Hepatocyte (in vitro differentiated cells): ENCODE results near the gene AASDH. TPM values are rescaled to one million over a fixed set of nuclear protein-coding genes. Genes with fewer than 3 reads are reported as not detected.

ENCODE experiments used
- DNase-seq: peaks from one replicate; pipeline ENCODE4 v3.0.0-alpha.2; 2016; ENCODE audit warnings: low spot score
- H2AFZ ChIP-seq: fragments of 200-600 bp; sonication (generic); 2 replicates; pipeline ENCODE4 v1.6.0; 2016; ENCODE audit warnings: antibody characterized with exemption, mild to moderate bottlenecking
- H3K27ac ChIP-seq: fragments of 200-600 bp; sonication (generic); 2 replicates; pipeline ENCODE4 v1.5.1; 2016; ENCODE audit warnings: mild to moderate bottlenecking
- H3K27me3 ChIP-seq: fragments of 200-600 bp; sonication (generic); 2 replicates; pipeline ENCODE4 v1.6.1; 2016
- H3K36me3 ChIP-seq: fragments of 200-600 bp; sonication (generic); replicated peaks from 2 replicates; pipeline ENCODE4 v1.5.1; 2016; ENCODE audit warnings: low read depth; ENCODE audit not compliant: insufficient read depth
- H3K4me1 ChIP-seq: fragments of 200-600 bp; sonication (generic); 2 replicates; pipeline ENCODE4 v1.5.1; 2016; ENCODE audit warnings: mild to moderate bottlenecking, moderate library complexity; ENCODE audit not compliant: insufficient read depth
- H3K4me2 ChIP-seq: fragments of 200-600 bp; sonication (generic); 2 replicates; pipeline ENCODE4 v1.6.0; 2016
- H3K4me3 ChIP-seq: fragments of 200-600 bp; sonication (generic); 2 replicates; pipeline ENCODE4 v1.5.1; 2016; ENCODE audit warnings: mild to moderate bottlenecking
- H3K79me2 ChIP-seq: fragments of 200-600 bp; sonication (generic); 2 replicates; pipeline ENCODE4 v1.6.0; 2017; ENCODE audit warnings: mild to moderate bottlenecking
- H3K9me2 ChIP-seq: fragments of 200-600 bp; sonication (generic); replicated peaks from 2 replicates; pipeline ENCODE4 v1.6.0; 2017; ENCODE audit warnings: mild to moderate bottlenecking; ENCODE audit not compliant: insufficient read depth
- H3K9me3 ChIP-seq: fragments of 200-600 bp; sonication (generic); 2 replicates; pipeline ENCODE4 v1.5.1; 2016; ENCODE audit warnings: low read depth, mild to moderate bottlenecking
- H4K20me1 ChIP-seq: fragments of 200-600 bp; sonication (generic); 2 replicates; pipeline ENCODE4 v1.6.0; 2016; ENCODE audit warnings: mild to moderate bottlenecking; ENCODE audit not compliant: insufficient read depth, poor library complexity, severe bottlenecking
- EZH2 ChIP-seq: fragments of 200-600 bp; sonication (generic); IDR thresholded peaks from 2 replicates; pipeline ENCODE4 v1.6.1; 2016; ENCODE audit warnings: antibody characterized with exemption, mild to moderate bottlenecking, borderline replicate concordance
- EZH2phosphoT487 ChIP-seq: fragments of 200-600 bp; sonication (generic); IDR thresholded peaks from one replicate; pipeline ENCODE4 v1.6.1; 2018; ENCODE audit warnings: antibody characterized with exemption, mild to moderate bottlenecking, low read depth, moderate library complexity; ENCODE audit not compliant: unreplicated experiment, severe bottlenecking
- WGBS: methylation state at CpG from one replicate; pipeline ENCODE4 v1.1.6; 2016; ENCODE audit warnings: low lambda C conversion rate; ENCODE audit errors: missing lambda C conversion rate; 5-methylcytosine and 5-hydroxymethylcytosine counted together
- polyA plus RNA-seq: library from polyadenylated mRNA; unstranded; fragments of >200 nt; fragmentation: Nextera tagmentation; extraction: Ambion mirVana; gene quantifications from 2 replicates; pipeline ENCODE4 v1.2.1, GENCODE V29; 2016
- total RNA-seq: library from RNA; depleted of rRNA; stranded (reverse); fragments of >200 nt; gene quantifications from 2 replicates; pipeline ENCODE4 v1.2.3, GENCODE V29; 2014
- TF ChIP-seq, protein P1 (sequence below): fragments of 200-600 bp; sonication (generic); IDR thresholded peaks from 2 replicates; pipeline ENCODE4 v1.5.1; 2016; ENCODE audit warnings: antibody characterized with exemption, mild to moderate bottlenecking; ENCODE audit not compliant: poor library complexity

The AASDH gene
- total and polyA plus RNA-seq, 2 experiments from 2014 or later = 9.3 to 11.9 TPM

DNA sequence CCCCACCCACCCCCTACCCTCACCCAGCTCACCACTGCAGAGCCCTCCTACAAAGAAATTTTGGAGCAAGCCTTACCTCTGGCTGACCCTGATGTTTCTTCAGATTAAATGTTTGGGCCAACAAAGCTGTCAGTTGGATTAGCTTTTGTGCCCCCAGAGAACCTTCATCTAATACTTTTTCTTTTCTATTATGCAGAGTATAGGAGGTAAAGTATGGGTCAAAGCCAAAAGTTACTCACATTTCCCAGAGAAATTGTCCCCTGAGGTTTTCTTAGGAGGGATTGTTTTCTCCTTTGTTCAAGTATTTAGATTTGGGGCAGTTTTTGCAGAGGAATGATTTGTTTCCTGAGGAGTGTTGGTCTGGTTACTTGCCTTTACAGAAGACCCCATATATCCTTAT lies 69.5 kb downstream of the AASDH start:
- Histone ChIP-seq H3K9me2 (no peaks in the 10 kb centered on the region), H3K4me1 (no peaks in the 10 kb centered on the region), H3K9me3 (no peaks in the 10 kb centered on the region), H3K4me3 (no peak overlapping the region), H3K27me3 (no peaks in the 10 kb centered on the region), H3K27ac (no peak overlapping the region), H3K79me2 (no peaks in the 10 kb centered on the region), H4K20me1 (no peaks in the 10 kb centered on the region), H3K4me2 (no peak overlapping the region), H2AFZ (no peak overlapping the region), H3K36me3 (no peaks in the 10 kb centered on the region)
- DNase-seq = no peak
- TF ChIP-seq EZH2 (no peak), EZH2phosphoT487 (no peak)
- TF ChIP-seq, protein P1, sequence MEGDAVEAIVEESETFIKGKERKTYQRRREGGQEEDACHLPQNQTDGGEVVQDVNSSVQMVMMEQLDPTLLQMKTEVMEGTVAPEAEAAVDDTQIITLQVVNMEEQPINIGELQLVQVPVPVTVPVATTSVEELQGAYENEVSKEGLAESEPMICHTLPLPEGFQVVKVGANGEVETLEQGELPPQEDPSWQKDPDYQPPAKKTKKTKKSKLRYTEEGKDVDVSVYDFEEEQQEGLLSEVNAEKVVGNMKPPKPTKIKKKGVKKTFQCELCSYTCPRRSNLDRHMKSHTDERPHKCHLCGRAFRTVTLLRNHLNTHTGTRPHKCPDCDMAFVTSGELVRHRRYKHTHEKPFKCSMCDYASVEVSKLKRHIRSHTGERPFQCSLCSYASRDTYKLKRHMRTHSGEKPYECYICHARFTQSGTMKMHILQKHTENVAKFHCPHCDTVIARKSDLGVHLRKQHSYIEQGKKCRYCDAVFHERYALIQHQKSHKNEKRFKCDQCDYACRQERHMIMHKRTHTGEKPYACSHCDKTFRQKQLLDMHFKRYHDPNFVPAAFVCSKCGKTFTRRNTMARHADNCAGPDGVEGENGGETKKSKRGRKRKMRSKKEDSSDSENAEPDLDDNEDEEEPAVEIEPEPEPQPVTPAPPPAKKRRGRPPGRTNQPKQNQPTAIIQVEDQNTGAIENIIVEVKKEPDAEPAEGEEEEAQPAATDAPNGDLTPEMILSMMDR = no peak

DNA sequence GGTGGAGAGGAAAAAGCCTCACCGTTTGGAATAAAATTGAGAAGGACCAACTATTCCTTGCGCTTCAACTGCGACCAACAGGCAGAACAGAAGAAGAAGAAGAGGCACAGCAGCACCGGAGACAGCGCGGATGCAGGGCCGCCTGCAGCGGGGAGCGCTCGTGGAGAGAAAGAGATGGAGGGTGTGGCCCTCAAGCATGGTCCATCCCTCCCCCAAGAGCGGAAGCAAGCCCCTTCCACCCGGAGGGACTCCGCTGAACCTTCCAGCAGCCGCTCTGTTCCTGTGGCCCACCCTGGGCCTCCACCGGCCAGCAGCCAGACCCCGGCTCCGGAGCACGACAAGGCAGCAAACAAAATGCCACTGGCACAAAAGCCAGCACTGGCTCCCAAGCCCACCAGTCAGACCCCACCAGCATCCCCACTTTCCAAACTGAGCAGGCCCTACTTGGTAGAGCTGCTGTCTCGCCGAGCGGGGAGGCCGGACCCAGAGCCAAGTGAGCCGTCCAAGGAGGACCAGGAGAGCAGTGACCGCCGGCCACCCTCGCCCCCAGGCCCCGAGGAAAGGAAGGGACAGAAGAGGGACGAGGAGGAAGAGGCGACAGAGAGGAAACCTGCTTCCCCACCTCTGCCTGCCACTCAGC lies 71.2 kb downstream of the AASDH start:
- H3K4me2 ChIP-seq = no peak overlapping the region
- WGBS = 97% methylated on average over 29 of the region's 29 CpGs
- H3K9me3 ChIP-seq = no peaks in the 10 kb centered on the region
- no peaks in the 10 kb centered on the region for H3K79me2 ChIP-seq
- H3K27ac ChIP-seq = no peak overlapping the region
- TF ChIP-seq EZH2 = no peak
- TF ChIP-seq EZH2phosphoT487 = no peak
- TF ChIP-seq, protein P1 = no peak
- no peak for DNase-seq
- H3K9me2 ChIP-seq = no peaks in the 10 kb centered on the region
- no peaks in the 10 kb centered on the region for H3K36me3 ChIP-seq
- H4K20me1 ChIP-seq = no peaks in the 10 kb centered on the region
- no peaks in the 10 kb centered on the region for H3K27me3 ChIP-seq
- H3K4me3 ChIP-seq = no peak overlapping the region
- H2AFZ ChIP-seq = no peak overlapping the region
- H3K4me1 ChIP-seq = no peaks in the 10 kb centered on the region

DNA sequence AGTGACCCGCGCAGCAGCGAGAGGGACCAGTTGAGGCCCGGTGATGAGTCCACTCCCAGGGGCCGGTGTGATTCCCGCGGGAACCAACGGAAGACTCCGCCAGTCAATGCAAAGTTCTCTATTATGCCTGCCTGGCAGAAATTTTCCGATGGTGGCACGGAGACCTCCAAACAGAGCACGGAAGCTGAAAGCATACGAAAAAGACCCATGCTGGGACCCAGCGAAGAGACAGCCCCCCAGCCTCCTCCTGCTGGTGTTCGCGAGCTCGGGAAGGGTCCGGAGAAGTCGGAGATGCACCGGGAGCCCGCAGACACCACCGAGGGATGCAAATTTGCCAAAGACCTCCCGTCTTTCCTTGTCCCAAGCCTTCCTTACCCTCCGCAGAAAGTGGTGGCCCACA lies 71.7 kb downstream of the AASDH start:
- Histone ChIP-seq H3K4me3 (no peak overlapping the region), H4K20me1 (no peaks in the 10 kb centered on the region), H3K4me1 (no peaks in the 10 kb centered on the region), H3K79me2 (no peaks in the 10 kb centered on the region), H3K9me2 (no peaks in the 10 kb centered on the region), H3K36me3 (no peaks in the 10 kb centered on the region), H3K9me3 (no peaks in the 10 kb centered on the region), H3K27me3 (no peaks in the 10 kb centered on the region), H2AFZ (no peak overlapping the region), H3K4me2 (no peak overlapping the region), H3K27ac (no peak overlapping the region)
- DNase-seq = no peak
- no peak for TF ChIP-seq EZH2
- TF ChIP-seq, protein P1 = no peak
- TF ChIP-seq EZH2phosphoT487 = no peak
- 96% methylated on average over 24 of the region's 24 CpGs for WGBS
